Measurements from ENCODE around the gene SPOCK2. TPM values are rescaled to one million over a fixed set of nuclear protein-coding genes. Genes with fewer than 3 reads are reported as not detected.

The SPOCK2 gene
- total RNA-seq, 1 experiment from 2014 or later = 1.8 TPM

GRCh38 chr10:72124381-72124780, 36.0 kb upstream of the SPOCK2 start:
- Mint-ChIP-seq H3K36me3 (ENCODE audit: insufficient read depth in 1 of 3, low read depth in 3 of 3) (peaks cover 0 to 3% (median 2%) of the 10 kb centered on the region in 3 experiments; a peak in 1 of 7 replicates), H3K27me3 (ENCODE audit: low read depth) (no peaks in the 10 kb centered on the region), H3K4me3 (no peak overlapping the region), H3K9me3 (no peaks in the 10 kb centered on the region), H3K4me1 (peaks cover 10 to 13% of the 10 kb centered on the region in 2 experiments), H3K27ac (no peak overlapping the region)
- Histone ChIP-seq H3K27me3 (ENCODE audit: insufficient read depth, low read length) (no peaks in the 10 kb centered on the region), H4K20me1 (ENCODE audit: control insufficient read depth, insufficient read depth, insufficient read length) (no peaks in the 10 kb centered on the region), H3K56ac (ENCODE audit: insufficient read length, low read depth, low read length) (no peak overlapping the region), H2BK20ac (ENCODE audit: low read depth, low read length, poor library complexity, severe bottlenecking) (no peak overlapping the region), H3K23ac (ENCODE audit: insufficient read length, low read depth, low read length) (no peak overlapping the region), H2BK15ac (ENCODE audit: low read depth, low read length) (no peak overlapping the region), H2BK12ac (ENCODE audit: insufficient read length, low read depth, low read length) (no peak overlapping the region), H4K91ac (ENCODE audit: insufficient read length, low read depth, low read length) (no peak overlapping the region), H3K23me2 (ENCODE audit: insufficient read length, low read depth, low read length, poor library complexity, severe bottlenecking) (no peaks in the 10 kb centered on the region), H3K4ac (ENCODE audit: low read depth, low read length) (no peak overlapping the region), H3K18ac (ENCODE audit: insufficient read length, low read depth, low read length) (no peak overlapping the region), H3K4me2 (ENCODE audit: insufficient read depth, insufficient read length, low read length) (no peak overlapping the region), H2BK5ac (ENCODE audit: insufficient read length, low read length) (no peak overlapping the region), H4K5ac (ENCODE audit: insufficient read length, low read depth, low read length) (no peak overlapping the region), H2AFZ (ENCODE audit: low read length) (no peak overlapping the region), H3K9me3 (ENCODE audit: control insufficient read depth, low read depth, low read length) (no peaks in the 10 kb centered on the region), H2BK120ac (ENCODE audit: low read depth, low read length, poor library complexity, severe bottlenecking) (no peak overlapping the region), H3K79me1 (ENCODE audit: insufficient read depth, low read depth, low read length, poor library complexity, severe bottlenecking) (no peaks in the 10 kb centered on the region), H3K4me1 (ENCODE audit: insufficient read depth, low read length) (no peaks in the 10 kb centered on the region), H3K27ac (ENCODE audit: insufficient read length, low read depth, low read length) (no peak overlapping the region), H3T11ph (ENCODE audit: low read length) (no peak overlapping the region), H4K8ac (replicated peaks; ENCODE audit: insufficient read length, low read depth, low read length) (no peak overlapping the region), H2AK5ac (ENCODE audit: insufficient read length, low read length) (no peak overlapping the region), H3K14ac (ENCODE audit: insufficient read depth, low read length) (no peak overlapping the region), H3K9ac (ENCODE audit: extremely low read depth, insufficient read length, low read length) (no peak overlapping the region), H3K79me2 (ENCODE audit: insufficient read depth, low read length) (no peaks in the 10 kb centered on the region)
- no peak for TF ChIP-seq CTCF (conservative IDR thresholded peaks at IDR 0.05)
- no peak for DNase-seq
